ENCODE data around the gene RHOBTB1. TPM values are rescaled to one million over a fixed set of nuclear protein-coding genes. Genes with fewer than 3 reads are reported as not detected.

Gene RHOBTB1
- total RNA-seq, 1 donor from 2014 or later: 11.0 TPM

- intact Hi-C loops (cut with DNase I): no loop called here
- Histone ChIP-seq H3K4me3 (no peak overlapping the region), H3K9me3 (no peaks in the 10 kb centered on the region), H3K27me3 (no peaks in the 10 kb centered on the region), H3K4me1 (no peaks in the 10 kb centered on the region), H3K36me3 (no peaks in the 10 kb centered on the region), H3K27ac (no peak overlapping the region)
- no peak for TF ChIP-seq POLR2A (IDR thresholded peaks at IDR 0.05)
- no peak for TF ChIP-seq POLR2AphosphoS5 (IDR thresholded peaks at IDR 0.05; ENCODE audit: insufficient read depth in 1 of 2, low read depth in 1 of 2)
- TF ChIP-seq CTCF (IDR thresholded peaks at IDR 0.05): no peak
- no peak for DNase-seq (ENCODE audit: extremely low spot score in 2 of 2)
These were observed 33.5 kb upstream of the RHOBTB1 start for GRCh38 chr10:60977161-60978122.

GRCh38 chr10:60976687-60977086 lies 32.7 kb upstream of the RHOBTB1 start:
- Histone ChIP-seq H3K27me3 (no peaks in the 10 kb centered on the region), H3K4me3 (no peak overlapping the region), H3K27ac (no peak overlapping the region), H3K4me1 (no peaks in the 10 kb centered on the region), H3K36me3 (no peaks in the 10 kb centered on the region), H3K9me3 (no peaks in the 10 kb centered on the region)
- intact Hi-C loops (cut with DNase I): no loop called here
- TF ChIP-seq POLR2AphosphoS5 (IDR thresholded peaks at IDR 0.05; ENCODE audit: insufficient read depth in 1 of 2, low read depth in 1 of 2): no peak
- no peak for TF ChIP-seq POLR2A (IDR thresholded peaks at IDR 0.05)
- no peak for TF ChIP-seq CTCF (IDR thresholded peaks at IDR 0.05)
- no peak for DNase-seq (ENCODE audit: extremely low spot score in 2 of 2)

- no peak for DNase-seq (ENCODE audit: extremely low spot score in 2 of 2)
- intact Hi-C loops (cut with DNase I): no loop called here
- H3K4me1 ChIP-seq: no peaks in the 10 kb centered on the region
- H3K9me3 ChIP-seq: no peaks in the 10 kb centered on the region
- H3K4me3 ChIP-seq: no peak overlapping the region
- H3K27me3 ChIP-seq: no peaks in the 10 kb centered on the region
- no peaks in the 10 kb centered on the region for H3K36me3 ChIP-seq
- TF ChIP-seq POLR2A (IDR thresholded peaks at IDR 0.05) (no peak), POLR2AphosphoS5 (IDR thresholded peaks at IDR 0.05; ENCODE audit: insufficient read depth in 1 of 2, low read depth in 1 of 2) (no peak), CTCF (IDR thresholded peaks at IDR 0.05) (no peak)
- no peak overlapping the region for H3K27ac ChIP-seq
These were observed 31.7 kb upstream of the RHOBTB1 start for GRCh38 chr10:60975716-60976115.

- Histone ChIP-seq H3K36me3 (no peaks in the 10 kb centered on the region), H3K9me3 (no peaks in the 10 kb centered on the region), H3K4me3 (no peak overlapping the region), H3K4me1 (no peaks in the 10 kb centered on the region), H3K27ac (no peak overlapping the region), H3K27me3 (no peaks in the 10 kb centered on the region)
- intact Hi-C loops (cut with DNase I): no loop called here
- no peak for TF ChIP-seq CTCF (IDR thresholded peaks at IDR 0.05)
- no peak for TF ChIP-seq POLR2AphosphoS5 (IDR thresholded peaks at IDR 0.05; ENCODE audit: insufficient read depth in 1 of 2, low read depth in 1 of 2)
- TF ChIP-seq POLR2A (IDR thresholded peaks at IDR 0.05): no peak
- no peak for DNase-seq (ENCODE audit: extremely low spot score in 2 of 2)
These were observed 30.6 kb upstream of the RHOBTB1 start for GRCh38 chr10:60974463-60975149.
